Measurements from ENCODE around the gene LRP8. TPM values are rescaled to one million over a fixed set of nuclear protein-coding genes. Genes with fewer than 3 reads are reported as not detected.

LRP8 gene
- total RNA-seq, 1 donor from 2014 or later, result 4.4 TPM

GRCh38 chr1:53313556-53313955 lies 14.3 kb downstream of the LRP8 start:
- no peak for DNase-seq (ENCODE audit: low spot score, unreplicated experiment)
- Mint-ChIP-seq H3K4me3 (ENCODE audit: low read depth) (no peak overlapping the region), H3K36me3 (ENCODE audit: insufficient read depth) (no peaks in the 10 kb centered on the region), H3K27ac (no peak overlapping the region), H3K4me1 (ENCODE audit: low read depth) (no peaks in the 10 kb centered on the region), H3K9me3 (ENCODE audit: low read depth) (no peaks in the 10 kb centered on the region), H3K27me3 (no peaks in the 10 kb centered on the region)
- TF ChIP-seq CTCF (IDR thresholded peaks at IDR 0.05; ENCODE audit: unreplicated experiment), result no peak

GRCh38 chr1:53311702-53312305 lies 16.1 kb downstream of the LRP8 start:
- DNase-seq (ENCODE audit: low spot score, unreplicated experiment), result no peak
- no peak overlapping the region for H3K27ac Mint-ChIP-seq
- H3K4me3 Mint-ChIP-seq (ENCODE audit: low read depth), result no peak overlapping the region
- H3K4me1 Mint-ChIP-seq (ENCODE audit: low read depth), result no peaks in the 10 kb centered on the region
- H3K27me3 Mint-ChIP-seq, result no peaks in the 10 kb centered on the region
- TF ChIP-seq CTCF (IDR thresholded peaks at IDR 0.05; ENCODE audit: unreplicated experiment), result no peak
- no peaks in the 10 kb centered on the region for H3K9me3 Mint-ChIP-seq (ENCODE audit: low read depth)
- no peaks in the 10 kb centered on the region for H3K36me3 Mint-ChIP-seq (ENCODE audit: insufficient read depth)

- H3K36me3 Mint-ChIP-seq (ENCODE audit: insufficient read depth), result no peaks in the 10 kb centered on the region
- H3K4me1 Mint-ChIP-seq (ENCODE audit: low read depth), result no peaks in the 10 kb centered on the region
- TF ChIP-seq CTCF (IDR thresholded peaks at IDR 0.05; ENCODE audit: unreplicated experiment), result no peak
- H3K27me3 Mint-ChIP-seq, result no peaks in the 10 kb centered on the region
- no peak overlapping the region for H3K4me3 Mint-ChIP-seq (ENCODE audit: low read depth)
- H3K27ac Mint-ChIP-seq, result no peak overlapping the region
- DNase-seq (ENCODE audit: low spot score, unreplicated experiment), result no peak
- no peaks in the 10 kb centered on the region for H3K9me3 Mint-ChIP-seq (ENCODE audit: low read depth)
These were observed 16.8 kb downstream of the LRP8 start for GRCh38 chr1:53310847-53311681.

- Mint-ChIP-seq H3K27ac (no peak overlapping the region), H3K36me3 (ENCODE audit: insufficient read depth) (no peaks in the 10 kb centered on the region)
These were observed 18.1 kb downstream of the LRP8 start for GRCh38 chr1:53309802-53310201.

GRCh38 chr1:53308506-53308905 lies 19.4 kb downstream of the LRP8 start:
- no peak for TF ChIP-seq CTCF (IDR thresholded peaks at IDR 0.05; ENCODE audit: unreplicated experiment)
- no peak for DNase-seq (ENCODE audit: low spot score, unreplicated experiment)
- Mint-ChIP-seq H3K27me3 (no peaks in the 10 kb centered on the region), H3K4me3 (ENCODE audit: low read depth) (no peak overlapping the region), H3K4me1 (ENCODE audit: low read depth) (peaks cover 2% of the 10 kb centered on the region), H3K9me3 (ENCODE audit: low read depth) (no peaks in the 10 kb centered on the region), H3K36me3 (ENCODE audit: insufficient read depth) (no peaks in the 10 kb centered on the region), H3K27ac (no peak overlapping the region)

More at GRCh38 chr1:53309802-53310201, 18.1 kb downstream of the LRP8 start:
- no peaks in the 10 kb centered on the region for H3K9me3 Mint-ChIP-seq (ENCODE audit: low read depth)
- no peaks in the 10 kb centered on the region for H3K27me3 Mint-ChIP-seq
- H3K4me3 Mint-ChIP-seq (ENCODE audit: low read depth), result no peak overlapping the region
- TF ChIP-seq CTCF (IDR thresholded peaks at IDR 0.05; ENCODE audit: unreplicated experiment), result no peak
- no peak for DNase-seq (ENCODE audit: low spot score, unreplicated experiment)
- no peaks in the 10 kb centered on the region for H3K4me1 Mint-ChIP-seq (ENCODE audit: low read depth)
